HTERT RPE-1 (cell line): Measurements from ENCODE around the gene NFASC.

ENCODE experiments used
- in situ Hi-C: fragments of 300-500 bp; cut with MboI; formaldehyde crosslinking; loops from 4 replicates; pipeline ENCODE4 v1.14.3; 2020; ENCODE audit warnings: low sequenced_read_pairs

NFASC gene

DNA sequence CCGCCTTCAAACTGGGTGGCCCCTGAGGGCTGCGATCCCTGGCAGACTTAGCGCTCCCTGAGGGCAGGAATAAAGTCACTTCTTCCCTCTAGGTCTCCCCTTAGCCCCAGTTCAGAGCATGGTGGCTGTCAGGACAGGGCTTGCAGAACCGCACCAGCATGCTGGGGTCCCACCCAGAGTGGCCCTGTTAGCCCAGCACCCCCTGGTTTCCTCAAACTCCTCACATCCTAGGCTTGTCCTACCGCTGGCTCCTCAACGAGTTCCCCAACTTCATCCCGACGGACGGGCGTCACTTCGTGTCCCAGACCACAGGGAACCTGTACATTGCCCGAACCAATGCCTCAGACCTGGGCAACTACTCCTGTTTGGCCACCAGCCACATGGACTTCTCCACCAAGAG, 188.2 kb downstream of the NFASC start:
- in situ Hi-C loops: no loop called here

DNA sequence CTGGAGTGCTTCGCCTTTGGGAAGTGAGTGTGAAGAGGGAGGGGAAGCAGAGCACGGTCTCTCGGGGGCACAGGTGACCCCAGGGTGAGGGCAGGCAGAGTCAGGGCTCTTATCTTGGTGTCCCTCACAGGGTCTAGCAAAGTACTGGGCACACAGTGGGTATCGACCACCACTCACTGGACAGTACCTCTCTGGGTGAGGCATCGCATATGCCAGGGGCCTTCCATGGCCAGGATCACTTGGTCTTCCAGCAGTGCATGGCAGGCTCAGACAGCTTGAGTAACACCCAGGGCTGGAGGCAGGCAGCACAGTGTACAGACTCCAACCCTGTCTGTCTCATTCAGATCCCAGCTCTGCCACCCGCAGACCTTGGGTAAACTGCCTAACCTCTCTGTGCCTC, 189.0 kb downstream of the NFASC start:
- in situ Hi-C loops: no loop called here

DNA sequence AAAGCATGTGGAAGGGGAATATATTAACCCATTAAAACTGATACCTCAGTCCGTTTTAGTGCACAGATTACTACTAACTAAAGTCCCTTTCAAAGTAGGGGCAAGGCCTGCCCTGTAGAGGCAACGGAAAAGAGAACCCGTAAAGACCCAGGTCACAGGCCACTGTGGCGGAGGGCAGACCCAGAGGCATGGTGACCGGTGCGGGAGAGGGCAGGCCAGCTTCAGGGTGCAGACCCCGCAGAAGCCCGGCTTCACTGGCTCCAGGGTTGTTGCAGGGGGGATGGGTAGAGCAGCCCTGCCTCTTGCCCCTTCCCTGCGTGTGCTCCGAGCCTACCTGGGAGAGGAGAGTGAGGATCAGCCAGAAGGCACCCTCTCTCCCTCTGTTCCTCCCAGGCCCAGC, 190.1 kb downstream of the NFASC start:
- in situ Hi-C loops: no loop called here

DNA sequence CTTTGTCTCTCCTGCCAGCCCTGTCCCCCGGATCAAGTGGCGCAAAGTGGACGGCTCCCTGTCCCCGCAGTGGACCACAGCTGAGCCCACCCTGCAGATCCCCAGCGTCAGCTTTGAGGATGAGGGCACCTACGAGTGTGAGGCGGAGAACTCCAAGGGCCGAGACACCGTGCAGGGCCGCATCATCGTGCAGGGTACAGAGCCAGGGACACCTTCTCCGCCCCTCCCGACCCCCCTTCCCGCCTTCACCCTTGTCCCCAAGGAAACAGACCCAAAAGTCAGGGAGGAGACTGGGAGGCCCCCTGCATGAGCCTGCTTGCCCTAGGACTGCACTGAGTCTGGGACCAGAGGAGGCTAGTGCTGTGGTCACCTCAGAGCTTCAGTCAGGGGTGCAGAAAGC, 190.6 kb downstream of the NFASC start:
- in situ Hi-C loops: no loop called here

DNA sequence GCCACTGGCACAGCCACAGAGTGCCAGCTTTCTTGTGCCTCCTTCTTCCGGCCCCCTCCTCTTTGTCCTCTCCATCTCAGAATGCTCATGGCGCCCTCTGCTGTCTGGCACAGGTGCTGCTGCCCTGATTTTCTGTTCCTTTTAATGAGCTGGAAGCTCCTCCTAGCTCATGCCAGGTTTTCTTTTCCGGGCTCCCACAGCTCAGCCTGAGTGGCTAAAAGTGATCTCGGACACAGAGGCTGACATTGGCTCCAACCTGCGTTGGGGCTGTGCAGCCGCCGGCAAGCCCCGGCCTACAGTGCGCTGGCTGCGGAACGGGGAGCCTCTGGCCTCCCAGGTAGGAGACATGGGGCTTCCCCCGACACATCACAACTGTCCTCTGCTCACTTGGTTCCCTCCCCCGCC, 191.0 kb downstream of the NFASC start:
- in situ Hi-C loops: no loop called here

DNA sequence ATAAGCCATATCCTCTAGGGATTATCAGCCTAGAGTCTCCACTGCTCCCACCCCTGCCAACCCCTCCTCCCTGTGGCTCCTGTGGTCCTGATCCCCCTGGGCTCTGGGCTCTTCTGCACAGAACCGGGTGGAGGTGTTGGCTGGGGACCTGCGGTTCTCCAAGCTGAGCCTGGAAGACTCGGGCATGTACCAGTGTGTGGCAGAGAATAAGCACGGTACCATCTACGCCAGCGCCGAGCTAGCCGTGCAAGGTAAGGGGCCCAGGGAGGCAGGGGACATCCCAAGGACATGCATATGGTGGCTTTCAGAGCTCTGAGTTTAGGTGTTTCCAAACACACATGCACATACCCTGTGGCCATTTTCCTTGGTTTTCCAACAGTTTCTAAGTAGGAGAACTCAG, 191.7 kb downstream of the NFASC start:
- in situ Hi-C loops: no loop called here

DNA sequence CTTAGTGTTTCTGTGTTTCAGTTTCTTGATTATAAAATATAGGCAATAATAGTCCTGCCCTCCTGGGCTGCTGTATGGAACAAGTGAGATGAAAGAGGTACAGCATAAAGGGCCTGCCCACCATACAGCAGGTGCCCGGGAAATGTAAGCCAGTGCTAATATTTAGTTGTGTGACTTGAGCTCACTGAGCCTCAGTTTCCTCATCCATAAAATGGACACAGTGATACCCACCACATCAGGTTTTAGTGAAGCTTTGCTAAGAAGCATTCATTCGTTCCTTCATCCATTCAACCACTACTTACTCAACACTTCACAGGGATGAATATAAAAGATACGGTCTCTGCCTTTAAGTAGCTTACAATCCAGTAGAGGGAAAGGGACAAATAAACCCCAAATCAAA, 192.2 kb downstream of the NFASC start:
- in situ Hi-C loops: no loop called here

DNA sequence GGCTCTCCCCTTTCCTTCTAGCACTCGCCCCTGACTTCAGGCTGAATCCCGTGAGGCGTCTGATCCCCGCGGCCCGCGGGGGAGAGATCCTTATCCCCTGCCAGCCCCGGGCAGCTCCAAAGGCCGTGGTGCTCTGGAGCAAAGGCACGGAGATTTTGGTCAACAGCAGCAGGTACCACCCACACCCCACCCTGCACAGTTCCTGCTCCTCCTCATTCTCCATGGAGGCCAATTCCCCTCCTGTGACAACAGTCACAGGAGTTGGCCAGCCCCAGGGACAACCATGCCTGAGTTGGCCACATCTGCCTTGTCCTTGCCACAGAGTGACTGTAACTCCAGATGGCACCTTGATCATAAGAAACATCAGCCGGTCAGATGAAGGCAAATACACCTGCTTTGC, 193.6 kb downstream of the NFASC start:
- in situ Hi-C loops: no loop called here

DNA sequence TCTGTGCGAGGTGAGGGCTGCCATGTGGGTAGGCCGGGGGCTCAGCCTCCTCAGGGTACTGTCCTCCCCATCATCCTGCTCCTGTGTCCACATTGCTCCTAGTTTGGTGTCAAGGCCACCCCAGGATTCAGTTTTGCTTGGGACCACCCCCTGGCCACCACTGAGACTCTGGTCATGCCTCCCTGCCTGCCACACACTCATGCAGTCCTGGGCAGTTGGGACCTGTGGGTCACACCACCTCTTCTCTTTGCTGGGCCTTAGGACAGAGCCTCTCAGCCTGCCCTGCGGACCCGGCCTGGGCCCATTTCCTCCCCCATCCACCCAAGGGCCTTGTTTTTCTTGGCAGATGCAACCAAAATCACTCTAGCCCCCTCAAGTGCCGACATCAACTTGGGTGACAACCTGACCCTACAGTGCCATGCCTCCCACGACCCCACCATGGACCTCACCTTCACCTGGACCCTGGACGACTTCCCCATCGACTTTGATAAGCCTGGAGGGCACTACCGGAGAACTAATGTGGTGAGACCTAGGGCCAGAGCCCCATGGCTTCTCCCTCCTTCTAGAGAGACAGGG, 194.2 kb downstream of the NFASC start:
- in situ Hi-C loops: no loop called here

DNA sequence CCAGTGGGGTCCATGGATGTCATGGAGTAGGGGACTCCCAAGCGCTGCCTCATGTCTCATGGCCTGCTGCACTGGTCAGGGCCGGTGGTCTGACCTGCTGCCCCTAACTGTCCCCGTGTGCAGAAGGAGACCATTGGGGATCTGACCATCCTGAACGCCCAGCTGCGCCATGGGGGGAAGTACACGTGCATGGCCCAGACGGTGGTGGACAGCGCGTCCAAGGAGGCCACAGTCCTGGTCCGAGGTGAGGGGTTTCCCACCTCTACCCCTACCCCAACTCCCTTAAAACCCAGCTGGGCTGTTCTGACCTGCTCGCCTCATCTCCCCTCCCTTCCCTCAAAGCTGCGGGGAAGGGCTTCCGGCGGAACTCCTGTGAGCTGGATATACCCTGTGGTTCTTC, 195.0 kb downstream of the NFASC start:
- in situ Hi-C loops: no loop called here

DNA sequence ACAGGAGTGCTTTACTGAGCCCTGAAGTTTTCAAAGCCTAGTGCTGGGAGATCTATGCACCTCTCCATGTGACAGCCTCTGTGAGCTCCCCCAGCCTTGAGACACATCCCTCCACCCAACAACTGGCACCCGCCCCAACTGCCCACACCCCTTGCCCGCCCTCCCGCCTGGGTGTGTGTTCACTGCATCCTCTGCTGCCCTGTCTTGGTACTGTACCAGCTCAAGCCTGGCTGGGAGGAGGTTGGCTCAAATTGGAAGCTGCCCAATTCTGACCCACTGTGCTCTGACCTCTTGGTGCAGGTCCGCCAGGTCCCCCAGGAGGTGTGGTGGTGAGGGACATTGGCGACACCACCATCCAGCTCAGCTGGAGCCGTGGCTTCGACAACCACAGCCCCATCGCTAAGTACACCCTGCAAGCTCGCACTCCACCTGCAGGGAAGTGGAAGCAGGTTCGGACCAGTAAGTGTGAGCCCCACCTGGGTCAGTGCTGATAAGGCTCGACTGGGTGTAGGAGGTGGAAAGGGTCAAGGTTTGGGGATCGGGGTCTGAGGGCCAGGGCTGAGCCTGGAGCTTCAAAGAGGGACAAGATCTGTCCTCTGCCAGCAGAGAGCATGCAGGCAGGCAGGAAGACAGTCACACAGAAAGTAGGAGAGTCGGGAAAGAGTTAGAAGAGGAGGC, 195.6 kb downstream of the NFASC start:
- in situ Hi-C loops: no loop called here

DNA sequence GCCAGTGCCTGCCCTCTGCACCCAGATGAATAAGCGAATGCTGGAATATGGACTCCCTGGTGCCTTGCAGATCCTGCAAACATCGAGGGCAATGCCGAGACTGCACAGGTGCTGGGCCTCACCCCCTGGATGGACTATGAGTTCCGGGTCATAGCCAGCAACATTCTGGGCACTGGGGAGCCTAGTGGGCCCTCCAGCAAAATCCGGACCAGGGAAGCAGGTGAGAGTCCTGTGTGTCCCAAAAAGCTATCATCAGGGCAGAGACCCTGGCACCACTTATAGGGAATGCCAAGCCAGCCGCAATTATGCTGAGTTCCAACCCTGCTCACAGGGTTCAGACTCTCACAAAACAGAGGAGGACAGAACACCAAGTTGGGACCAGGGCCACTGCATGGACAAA, 196.4 kb downstream of the NFASC start:
- in situ Hi-C loops: no loop called here

DNA sequence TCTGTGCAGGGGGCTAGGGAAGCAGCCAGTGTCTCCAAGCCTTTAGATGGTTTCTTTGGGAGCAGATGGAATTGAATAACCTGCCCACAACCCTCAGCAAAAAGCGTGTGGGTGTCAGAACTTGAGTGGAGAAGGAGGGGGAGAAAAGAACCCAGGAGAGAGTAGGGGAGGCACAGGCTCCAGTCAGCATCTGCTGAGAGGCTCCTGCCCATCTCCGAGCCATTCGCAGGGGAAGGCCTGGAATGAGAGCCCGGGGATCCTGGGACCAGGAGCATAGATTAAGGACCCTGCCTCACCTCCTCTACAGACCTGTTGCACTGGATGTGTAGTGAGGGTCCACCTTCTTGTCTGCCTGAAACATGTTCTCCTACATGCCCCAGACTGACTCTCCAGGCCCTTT, 197.3 kb downstream of the NFASC start:
- in situ Hi-C loops: no loop called here

DNA sequence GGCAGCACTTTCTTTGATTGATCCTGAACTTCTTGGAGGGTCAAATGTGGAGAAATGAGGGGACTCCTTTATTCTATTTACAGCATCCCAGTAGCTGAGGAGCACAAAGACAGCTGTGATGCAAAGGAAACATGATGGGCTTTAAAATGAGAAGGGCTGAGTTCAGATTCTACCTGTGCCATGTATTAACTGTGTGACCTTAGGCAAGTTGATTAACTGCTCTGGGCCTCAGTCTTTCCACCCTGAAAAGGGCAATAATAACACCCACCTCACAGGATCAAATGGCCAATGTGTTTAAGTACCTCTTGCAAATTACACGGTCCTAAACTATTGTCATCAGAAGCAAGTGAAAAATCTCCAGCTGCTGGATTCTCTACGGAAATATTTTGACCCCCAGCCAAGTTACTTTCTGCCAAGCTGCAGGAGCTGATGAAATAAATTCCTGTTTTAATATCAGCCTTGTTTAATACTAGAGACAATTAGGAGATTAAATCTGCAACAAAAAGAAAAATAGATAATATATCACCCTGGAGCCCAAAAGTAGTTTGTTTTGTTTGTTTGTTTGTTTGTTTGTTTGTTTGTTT, 197.9 kb downstream of the NFASC start:
- in situ Hi-C loops: no loop called here

DNA sequence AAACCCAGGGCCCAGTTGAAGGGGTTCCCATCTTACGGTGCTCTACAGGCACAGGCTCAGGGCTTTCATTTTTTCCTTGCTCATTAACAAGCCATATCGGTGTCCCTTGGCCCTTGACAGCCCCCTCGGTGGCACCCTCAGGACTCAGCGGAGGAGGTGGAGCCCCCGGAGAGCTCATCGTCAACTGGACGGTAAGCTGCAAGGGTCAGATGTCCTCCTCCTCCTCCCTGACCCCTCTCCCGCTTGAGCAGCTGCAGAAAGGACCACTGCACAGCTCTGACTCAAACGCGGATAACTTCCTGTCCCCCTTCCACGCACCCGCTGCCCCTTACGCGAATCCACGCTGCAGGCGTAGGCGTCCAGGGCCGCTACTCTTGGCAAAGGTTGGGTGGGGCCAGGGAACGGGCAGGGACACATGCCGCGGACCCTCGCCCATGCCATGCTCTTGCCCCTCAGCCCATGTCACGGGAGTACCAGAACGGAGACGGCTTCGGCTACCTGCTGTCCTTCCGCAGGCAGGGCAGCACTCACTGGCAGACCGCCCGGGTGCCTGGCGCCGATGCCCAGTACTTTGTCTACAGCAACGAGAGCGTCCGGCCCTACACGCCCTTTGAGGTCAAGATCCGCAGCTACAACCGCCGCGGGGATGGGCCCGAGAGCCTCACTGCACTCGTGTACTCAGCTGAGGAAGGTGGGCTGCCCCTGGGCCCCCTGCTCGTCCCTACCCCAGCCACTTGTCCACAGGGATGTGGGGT, 198.9 kb downstream of the NFASC start:
- in situ Hi-C loops: no loop called here

DNA sequence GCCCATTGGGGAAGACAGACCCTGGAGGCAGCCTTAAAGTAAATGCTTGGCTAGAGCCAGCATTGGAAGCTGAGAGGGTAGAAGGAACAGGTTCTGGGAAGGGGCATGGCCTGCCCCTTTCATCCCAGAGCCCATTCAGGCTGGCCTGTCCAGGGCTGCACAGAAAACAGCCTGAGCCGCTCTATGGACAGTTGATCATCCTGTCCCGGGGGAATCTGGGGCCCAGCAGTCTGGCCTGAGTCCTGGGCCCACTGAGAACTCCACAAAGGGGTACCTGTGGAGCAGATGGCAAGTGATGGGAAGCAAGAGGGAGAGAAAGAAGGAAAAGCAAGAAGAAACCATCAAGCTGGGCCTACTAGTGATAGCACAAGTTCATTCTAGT, 200.4 kb downstream of the NFASC start:
- in situ Hi-C loops: no loop called here

DNA sequence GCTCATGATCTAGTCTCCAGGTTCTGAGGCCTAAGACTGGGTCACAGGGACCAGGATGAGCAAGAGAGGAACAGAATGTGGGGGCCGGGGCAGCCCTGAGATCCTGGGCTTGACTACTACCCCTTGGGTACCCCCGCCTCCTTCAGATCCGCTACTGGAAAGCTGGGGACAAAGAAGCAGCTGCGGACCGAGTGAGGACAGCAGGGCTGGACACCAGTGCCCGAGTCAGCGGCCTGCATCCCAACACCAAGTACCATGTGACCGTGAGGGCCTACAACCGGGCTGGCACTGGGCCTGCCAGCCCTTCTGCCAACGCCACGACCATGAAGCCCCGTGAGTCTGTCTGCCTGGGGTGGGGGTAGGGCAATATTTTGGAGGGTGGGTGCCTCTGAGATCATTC, 201.1 kb downstream of the NFASC start:
- in situ Hi-C loops: no loop called here

DNA sequence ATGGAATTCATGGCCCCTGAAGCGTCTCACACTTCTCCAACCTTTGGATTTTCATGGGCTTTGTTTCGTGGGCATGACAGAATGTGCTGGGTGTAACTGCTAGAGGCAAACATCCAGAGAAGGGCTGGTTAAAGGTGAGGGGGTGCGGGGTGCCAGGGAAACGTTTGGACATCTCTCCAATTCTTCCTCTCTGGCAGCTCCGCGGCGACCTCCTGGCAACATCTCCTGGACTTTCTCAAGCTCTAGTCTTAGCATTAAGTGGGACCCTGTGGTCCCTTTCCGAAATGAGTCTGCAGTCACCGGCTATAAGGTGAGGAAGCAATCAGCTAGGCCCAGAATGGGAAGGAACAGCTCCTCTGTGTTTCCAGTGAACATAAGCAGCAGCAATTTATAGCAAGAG, 201.6 kb downstream of the NFASC start:
- in situ Hi-C loops: no loop called here
